ENCODE measurements around the gene ZNF432.
"Not testable (repeated sequence)": the region's sequence is repeated elsewhere in the genome, so short reads cannot be mapped to it uniquely, and the experiment has no call there.

The ZNF432 gene

DNA sequence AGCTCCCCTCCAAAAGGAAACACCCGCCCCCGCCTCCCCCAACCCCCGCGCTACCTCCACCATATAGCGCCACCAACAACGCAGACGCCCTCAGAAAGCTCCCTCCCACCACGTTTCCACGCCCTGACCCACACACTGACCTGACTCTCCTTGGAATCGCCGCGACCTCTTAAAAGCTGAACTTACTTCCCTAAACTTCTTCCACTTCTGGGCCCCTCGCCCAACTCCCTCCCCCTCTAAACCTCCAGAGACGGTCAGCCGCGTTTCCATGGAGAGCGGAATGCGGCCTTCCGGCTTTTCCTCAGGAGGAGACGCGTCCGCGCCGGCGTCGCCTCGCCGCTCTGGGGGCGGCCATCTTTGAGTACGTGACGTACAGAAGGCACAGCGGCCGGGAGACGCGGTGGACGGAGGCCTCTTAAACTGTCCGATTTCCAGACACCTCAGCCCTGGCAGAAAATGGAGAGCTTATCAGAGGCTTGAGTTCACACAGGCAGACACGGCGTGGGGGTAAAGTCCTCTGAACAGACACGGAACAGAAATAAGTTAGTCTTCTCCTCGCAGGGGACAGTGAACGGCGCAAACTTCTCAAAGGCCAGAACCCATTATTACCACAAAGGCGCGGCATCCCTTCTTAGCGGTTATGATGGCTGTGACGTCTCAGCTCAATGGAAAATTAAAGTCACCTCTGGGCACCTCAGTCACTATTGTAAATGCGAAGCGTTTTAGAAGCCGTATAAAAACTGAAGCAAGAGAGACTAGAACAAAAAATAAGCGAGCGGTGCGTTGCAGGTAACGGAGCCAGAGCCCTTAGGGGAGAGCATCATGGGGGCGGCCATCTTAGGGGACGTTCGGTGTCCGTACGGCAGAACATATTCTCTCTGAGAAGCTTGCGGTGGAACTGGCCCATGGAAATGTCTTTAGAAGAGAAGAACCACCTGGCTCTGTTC is at the start of gene ZNF432:
Gene ZNF432, minus strand, starts transcription at position 284 of the 947 bp plus-strand sequence. CDS start 1,970 bp downstream, outside the sequence.
- FAIRE-seq, result no peak

DNA sequence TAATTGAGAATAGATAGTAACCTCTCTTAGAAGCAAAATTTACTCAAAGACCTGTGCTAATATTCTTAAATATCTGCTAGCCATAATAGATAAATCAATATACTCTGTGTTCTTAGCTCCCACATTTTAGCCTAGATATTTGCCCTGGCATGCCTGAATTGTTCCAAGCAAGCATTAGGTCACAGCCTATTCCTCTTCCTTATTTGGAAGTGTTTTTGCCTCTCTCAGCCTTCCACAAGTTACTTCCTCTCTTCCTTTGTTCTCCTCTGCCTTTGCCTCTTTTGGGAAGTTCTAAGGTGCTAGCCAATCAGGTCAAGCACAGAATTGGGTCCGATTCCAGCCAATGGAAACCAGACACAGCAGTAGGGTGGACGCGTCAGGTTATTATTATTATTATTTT is 47.8 kb upstream of the ZNF432 start:
- FAIRE-seq, result not testable (repeated sequence)

DNA sequence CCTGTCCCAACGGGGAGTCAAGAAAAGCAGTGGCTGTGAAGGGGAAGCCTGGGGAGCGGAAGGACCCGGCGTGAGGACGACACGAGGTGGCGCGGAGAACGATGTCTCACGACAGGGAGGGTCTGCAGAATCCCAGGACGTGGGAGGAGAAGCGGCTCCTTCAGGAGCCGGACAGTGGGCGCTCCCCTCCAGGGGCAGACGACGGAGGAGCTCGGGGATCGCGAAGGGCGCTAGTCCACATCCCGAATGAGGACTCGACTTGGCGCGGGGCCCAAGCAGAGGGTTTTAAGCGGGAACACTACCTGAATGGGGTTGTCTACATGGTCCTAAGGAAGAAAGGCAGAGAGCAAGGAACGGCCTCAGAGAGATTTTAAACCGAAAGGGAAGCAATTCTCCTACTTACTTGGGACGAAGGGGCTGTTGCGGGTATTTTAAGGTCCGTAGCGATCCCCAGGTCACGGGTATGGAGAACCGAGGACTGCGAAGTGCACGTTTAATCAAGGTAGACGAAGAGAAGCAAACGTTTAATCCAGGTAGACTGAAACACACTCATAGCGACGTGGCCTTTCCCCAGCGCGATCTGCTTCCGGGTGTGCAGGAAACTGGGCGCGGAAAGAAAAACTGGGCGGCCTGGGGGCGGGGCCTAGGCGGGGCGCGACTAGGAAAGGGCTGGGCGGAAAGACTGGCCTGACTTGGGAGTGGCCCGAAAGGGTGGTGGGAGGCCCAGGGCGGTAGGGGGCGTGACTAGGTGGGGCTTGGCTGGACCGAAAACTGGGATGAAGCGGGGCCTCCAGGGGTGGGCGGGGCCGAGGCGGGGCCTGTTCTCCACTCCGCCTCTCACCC is 46.8 kb upstream of the ZNF432 start, which contains the start of gene ZNF841:
Gene ZNF841, minus strand, starts transcription at position 594 of the 843 bp plus-strand sequence. CDS start 10,964 bp downstream, outside the sequence.
- FAIRE-seq, result no peak

DNA sequence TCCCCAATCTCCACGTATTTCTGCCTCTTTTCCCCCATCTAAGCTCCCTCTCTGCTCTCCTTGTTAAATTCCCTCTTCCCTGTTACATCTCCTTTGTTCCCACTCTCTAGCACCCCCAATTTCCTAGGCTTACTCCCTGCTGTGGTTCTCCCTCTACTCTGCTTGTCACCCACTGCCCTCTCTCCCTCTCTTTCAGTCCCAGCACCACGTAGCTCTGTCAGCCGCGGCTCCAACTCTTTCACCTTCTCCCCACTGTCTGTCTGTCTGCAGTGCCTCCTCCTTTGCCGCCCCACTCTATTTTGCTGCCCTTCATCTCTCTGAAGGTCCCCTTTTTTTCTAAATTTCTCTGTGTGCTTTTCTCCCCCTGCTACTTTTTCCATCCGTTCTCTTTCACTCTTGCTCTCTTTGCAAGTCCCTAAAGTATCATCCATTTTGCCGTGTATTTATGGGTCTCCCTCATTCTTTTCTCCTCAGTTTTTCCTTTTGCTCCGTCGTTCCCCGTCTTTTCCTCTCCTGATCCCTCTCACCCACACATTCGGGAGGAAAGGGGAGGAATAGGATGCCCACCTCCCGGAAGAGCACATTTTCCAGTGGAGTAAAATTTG is 46.0 kb upstream of the ZNF432 start:
- FAIRE-seq, result no peak

DNA sequence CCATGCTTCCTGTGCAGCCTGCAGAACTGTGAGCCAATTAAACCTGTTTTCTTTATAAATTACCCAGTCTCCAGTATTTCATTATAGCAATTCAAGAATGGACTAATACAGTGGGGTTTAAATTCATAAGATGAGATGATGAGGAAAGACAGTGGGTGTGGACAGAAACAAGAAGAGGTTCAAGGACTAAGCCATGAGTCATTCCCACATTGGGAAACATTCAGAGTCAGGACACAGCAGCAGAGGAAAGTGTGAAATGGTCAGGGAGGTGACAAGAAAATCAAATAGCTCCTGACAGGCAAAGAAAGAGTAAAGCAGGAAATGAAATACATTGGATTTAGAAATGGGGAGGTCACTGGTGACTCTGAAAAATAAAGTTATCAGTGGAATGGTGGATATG is 37.8 kb upstream of the ZNF432 start:
- FAIRE-seq, result no peak

DNA sequence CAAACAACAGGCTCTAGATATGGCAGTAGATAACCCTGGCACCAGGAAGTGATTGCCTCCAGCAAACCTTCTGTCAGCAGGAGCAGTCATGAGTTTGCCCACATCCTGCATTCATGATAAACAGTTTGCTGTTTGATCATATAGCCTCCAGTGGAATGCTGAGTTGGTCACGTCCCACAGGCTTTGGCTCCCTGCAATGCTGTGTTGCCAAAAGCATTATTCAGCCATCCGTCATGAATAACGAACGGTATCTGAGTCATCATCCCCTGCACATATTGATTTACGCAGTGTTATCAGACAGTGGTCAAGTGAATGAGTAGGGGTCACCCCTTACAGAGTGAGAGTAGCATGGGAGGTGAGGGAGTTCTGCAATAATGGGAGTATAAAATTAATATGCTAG is 21.9 kb upstream of the ZNF432 start:
- no peak for FAIRE-seq

DNA sequence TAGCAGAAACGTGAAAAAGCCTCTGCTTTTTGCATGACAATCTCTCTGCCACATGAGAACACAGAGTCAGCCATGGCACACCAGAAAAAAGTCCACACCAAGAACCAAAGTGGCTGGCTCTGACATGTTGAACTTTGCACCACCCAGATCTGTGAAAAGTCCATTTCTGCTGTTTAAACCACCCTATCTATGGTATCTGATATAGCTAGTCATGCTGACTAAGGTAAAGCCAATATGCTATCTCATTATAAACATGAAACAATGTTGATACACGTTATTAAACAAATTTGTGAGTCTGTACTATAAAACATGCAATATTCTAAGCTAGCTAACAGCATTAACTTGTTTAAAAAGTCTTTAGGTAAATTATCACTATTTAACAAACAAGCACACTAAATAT is 21.0 kb upstream of the ZNF432 start:
- FAIRE-seq, result no peak

DNA sequence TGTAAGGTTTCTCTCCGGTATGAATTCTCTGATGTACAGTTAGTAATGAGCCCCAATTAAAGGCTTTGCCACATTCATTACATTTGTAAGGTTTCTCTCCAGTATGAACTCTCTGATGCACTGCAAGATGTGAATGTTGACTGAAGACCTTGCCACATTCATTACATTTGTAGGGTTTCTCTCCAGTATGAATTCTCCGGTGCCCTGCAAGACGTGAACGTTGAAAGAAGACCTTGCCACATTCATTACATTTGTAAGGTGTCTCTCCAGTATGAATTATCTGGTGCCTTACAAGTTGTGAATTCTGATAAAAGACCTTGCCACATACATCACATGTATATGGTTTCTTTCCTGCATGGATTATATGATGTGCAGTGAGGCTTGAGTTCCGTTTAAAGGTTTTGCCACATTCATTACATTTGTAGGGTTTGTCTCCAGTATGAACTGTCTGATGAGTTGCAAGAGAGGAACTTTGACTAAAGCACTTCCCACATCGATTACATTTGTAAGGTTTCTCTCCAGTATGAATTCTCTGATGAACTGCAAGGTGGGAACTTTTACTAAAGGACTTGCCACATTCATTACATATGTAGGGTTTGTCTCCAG is 17.7 kb upstream of the ZNF432 start:
- no peak for FAIRE-seq

DNA sequence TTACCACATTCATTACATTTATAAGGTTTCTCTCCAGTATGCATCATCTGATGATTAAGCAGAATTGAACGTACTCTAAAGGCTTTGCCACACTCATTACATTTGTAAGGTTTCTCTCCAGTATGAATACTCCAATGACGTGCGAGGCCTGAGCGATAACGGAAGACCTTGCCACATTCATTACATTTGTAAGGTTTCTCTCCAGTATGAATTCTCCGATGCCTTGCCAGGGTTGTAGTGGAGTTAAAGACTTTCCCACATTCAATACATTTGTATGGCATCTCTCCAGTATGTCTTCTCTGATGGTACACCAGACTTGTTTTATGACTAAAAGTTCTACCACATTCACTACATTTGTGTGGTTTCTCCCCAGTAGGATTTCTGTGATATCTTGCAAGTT is 16.8 kb upstream of the ZNF432 start:
- no peak for FAIRE-seq

DNA sequence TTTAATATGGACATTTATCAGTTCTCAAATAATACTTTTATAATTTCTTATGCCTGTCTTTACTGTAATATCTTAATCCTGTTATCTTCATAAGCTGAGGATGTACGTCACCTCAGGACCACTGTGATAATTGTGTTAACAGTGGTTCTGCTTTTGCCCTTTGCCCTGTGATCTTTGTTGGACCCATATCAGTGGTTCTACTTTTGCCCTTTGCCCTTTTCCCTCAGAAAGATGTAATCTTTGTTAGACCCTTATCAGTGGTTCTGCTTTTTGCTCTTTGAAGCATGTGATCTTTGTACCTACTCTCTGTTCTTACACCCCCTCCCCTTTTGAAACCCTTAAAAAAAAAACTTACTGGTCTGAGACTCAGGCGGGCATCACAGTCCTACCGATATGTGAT is 7.8 kb upstream of the ZNF432 start:
- FAIRE-seq, result not testable (repeated sequence)

DNA sequence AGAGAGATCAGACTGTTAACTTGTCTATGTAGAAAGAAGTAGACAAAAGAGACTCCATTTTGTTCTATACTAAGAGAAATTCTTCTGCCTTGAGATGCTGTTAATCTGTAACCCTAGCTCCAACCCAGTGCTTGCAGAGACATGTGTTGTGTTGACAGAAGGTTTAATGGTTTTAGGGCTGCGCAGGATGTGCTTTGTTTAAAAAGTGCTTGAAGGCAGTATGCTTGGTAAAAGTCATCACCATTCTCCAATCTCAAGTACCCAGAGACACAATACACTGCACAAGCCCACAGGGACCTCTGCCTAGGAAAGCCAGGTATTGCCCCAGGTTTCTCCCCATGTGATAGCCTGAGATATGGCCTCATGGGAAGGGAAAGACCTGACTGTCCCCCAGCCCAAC is 3.1 kb upstream of the ZNF432 start:
- not testable (repeated sequence) for FAIRE-seq

DNA sequence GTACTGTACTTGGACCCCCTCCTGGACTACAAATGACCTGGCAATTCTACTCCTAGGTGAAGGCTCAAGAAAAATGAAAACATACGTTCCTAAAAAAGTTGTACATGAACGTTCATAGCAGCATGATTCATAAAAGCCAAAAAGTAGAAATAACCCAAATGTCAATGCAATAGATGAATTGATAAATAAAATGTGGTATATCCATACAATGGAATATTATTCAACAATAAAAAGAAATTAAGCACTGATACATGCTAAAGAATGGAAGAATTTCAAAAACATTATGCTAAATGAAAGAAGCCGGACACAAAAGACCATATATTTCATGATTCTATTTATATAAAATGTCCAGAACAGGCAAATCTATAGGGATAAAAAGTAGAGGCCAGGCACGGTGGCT is 9.5 kb downstream of the ZNF432 start:
- FAIRE-seq, result no peak

DNA sequence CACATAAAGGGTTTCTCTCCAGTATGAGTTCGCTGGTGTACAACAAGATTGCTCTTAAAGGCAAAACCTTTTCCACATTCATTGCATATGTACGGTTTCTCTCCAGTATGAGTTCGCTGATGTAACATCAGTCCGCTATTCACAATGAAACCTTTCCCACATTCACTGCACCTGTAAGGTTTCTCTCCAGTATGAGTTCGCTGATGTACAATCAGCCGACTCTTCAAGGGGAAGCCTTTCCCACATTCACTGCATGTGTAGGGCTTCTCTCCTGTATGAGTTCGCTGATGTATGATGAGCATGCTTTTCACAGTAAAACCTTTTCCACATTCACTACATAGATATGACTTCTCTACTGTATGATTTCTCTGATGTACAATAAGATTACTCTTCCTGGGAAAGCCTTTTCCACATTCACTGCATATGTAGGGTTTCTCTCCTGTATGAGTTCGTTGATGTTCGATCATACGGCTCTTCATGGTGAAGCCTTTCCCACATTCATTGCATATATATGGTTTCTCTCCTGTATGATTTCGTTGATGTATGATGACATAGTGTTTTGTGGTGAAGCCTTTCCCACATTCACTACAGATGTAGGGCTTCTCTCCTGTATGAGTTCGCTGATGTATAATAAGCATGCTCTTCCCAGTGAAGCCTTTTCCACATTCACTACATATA is 14.4 kb downstream of the ZNF432 start:
- FAIRE-seq, result no peak

DNA sequence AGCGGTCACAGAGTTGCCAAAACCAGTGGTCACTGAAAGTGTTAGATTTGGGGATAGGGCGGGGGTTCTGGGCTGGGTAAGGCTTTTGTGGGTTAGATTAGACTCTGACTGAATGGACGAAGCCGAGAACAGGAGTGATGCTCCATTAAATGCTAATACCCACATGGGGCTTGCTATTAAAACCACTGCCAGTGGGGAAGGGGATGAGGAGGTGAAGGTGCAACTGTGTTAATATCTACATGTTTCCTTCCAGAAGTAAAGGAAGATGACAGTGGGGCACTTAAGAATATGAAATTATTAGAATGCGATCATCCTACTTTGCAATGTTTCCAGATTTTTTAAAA is 19.9 kb downstream of the ZNF432 start:
- no peak for FAIRE-seq

DNA sequence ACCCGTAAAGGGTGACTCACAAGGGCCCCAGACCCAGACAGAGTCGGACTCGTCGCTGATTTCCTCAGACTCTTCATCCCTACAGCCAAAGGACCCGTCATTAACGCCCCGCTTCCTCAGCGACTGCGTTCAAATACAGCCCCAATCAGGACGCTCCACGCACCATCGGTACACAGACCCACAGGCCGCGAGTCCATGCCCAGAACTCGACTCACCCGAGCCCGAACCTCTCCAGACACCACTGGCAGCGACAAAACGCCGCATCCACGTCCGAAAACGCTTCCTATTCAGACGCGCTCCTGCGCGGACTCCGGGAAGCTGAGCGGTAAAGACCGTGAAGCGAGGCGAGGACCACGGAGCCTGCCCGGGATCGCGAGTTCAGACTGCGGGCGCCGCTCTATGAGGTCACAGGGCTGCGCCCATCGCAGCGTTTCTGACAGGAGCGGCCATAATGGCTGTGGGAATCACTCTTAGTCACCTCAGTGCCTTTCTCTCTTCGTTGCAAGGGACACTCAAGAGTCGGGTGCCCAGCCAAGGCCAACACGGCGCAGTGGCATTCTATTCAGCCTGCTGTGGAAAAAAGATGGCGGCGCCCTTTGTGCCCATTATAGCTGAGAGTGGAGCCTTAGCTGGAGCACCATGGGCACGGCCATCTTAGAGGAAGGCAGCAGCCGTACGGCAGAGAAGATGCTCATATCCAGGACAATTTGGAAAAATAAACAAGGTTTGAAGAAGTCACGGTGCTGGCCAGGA is 20.4 kb downstream of the ZNF432 start, which contains the start of gene ZNF614:
Gene ZNF614, minus strand, starts transcription at position 353 of the 753 bp plus-strand sequence. CDS start 2,634 bp downstream, outside the sequence.
- FAIRE-seq, result no peak

DNA sequence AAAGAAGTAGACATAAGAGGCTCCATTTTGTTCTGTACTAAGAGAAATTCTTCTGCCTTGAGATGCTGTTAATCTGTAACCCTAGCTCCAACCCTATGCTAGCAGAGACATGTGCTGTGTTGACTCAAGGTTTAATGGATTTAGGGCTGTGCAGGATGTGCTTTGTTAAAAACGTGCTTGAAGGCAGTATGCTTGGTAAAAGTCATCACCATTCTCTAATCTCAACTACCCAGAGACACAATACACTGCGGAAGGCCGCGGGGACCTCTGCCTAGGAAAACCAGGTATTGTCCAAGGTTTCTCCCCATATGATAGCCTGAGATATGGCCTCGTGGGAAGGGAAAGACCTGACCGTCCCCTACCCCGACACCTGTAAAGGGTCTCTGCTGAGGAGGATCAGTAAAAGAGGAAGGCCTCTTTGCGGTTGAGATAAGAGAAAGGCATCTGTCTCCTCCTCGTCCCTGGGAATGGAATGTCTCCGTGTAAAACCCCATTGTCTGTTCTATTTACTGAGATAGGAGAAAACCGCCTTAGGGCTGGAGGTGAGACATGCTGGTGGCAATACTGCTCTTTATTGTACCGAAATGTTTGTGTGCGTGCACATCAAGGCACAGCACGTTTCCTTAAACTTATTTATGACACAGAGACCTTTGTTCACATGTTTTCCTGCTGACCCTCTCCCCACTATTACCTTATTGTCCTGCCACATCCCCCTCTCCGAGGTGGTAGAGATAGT is 22.2 kb downstream of the ZNF432 start:
- not testable (repeated sequence) for FAIRE-seq

DNA sequence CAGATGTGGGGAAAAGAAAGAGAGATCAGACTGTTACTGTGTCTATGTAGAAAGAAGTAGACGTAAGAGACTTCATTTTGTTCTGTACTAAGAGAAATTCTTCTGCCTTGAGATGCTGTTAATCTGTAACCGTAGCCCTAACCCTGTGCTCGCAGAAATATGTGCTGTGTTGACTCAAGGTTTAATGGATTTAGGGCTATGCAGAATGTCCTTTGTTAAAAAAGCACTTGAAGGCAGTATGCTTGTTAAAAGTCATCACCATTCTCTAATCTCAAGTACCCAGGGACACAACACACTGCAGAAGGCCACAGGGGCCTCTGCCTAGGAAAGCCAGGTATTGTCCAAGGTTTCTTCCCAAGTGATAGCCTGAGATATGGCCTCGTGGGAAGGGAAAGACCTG is 24.2 kb downstream of the ZNF432 start:
- not testable (repeated sequence) for FAIRE-seq

DNA sequence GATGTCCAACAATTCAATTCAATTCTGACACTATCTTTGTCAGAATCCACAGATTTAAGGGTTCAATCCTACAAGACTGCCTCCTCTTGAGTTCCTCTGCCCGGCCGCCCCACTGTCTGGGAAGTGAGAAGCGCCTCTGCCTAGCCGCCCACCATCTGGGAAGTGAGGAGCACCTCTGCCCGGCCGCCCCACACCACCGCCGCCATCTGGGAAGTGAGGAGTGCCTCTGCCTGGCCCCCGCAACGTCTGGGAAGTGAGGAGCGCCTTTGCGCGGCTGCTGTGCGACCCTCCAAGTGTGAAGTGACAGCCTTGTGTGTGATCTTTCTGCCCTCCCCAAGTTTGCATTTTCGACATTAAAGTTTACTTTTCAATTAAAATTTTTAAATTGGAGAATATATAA is 26.4 kb downstream of the ZNF432 start:
- no peak for FAIRE-seq

DNA sequence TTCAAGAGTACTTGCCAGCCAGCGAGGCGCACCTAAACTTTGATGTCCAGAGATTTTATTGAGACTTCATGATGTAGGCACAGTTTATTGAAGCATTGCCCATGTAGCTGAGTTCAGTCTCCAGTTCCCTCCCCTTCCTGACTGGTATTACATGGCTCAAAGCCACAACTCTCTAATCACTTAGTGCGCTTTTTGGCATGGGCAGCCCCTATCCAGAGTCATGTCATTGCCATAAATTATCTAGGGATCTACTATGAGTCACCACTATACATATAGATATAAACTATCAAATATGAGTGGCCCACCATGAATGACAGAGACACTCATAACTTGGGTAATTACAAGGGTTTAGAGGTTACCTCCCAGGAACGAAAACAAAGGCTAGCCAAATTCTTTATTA is 28.1 kb downstream of the ZNF432 start:
- no peak for FAIRE-seq

DNA sequence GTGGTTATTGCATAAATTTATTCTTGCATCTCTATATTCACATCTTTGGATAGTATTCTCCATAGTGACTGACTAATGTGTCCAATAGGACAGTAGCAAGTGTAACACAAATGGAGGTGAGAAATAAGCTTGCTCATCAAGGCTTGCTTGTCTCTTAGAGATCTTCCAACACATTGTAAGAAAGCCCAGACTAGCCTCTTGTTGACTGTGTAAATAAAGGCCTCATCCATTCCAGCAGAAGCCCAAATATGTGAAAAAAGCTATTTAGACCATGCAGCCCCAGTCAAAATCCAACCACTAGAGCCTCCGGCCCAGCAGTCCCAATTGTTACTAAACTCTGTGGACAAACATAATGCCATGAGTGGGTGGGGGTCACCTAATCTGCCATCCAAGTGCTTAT is 38.0 kb downstream of the ZNF432 start:
- FAIRE-seq, result no peak
